Cardiac muscle cell (in vitro differentiated cells and primary cell): Measurements from ENCODE around the gene CRYBG2. TPM values are rescaled to one million over a fixed set of nuclear protein-coding genes. Genes with fewer than 3 reads are reported as not detected.

ENCODE experiments used
- DNase-seq, 2 donors: peaks; one replicate each; pipeline versions ENCODE4 v3.0.0 to v3.0.0-alpha.2; 2010 to 2017; ENCODE audit warnings: low read depth in 1 of 2, low spot score in 1 of 2
- H3K27ac ChIP-seq: fragments of 200-600 bp; sonication (generic); 2 replicates; pipeline ENCODE4 v1.5.1; 2016
- H3K27me3 ChIP-seq: fragments of 200-600 bp; sonication (generic); 2 replicates; pipeline ENCODE4 v1.6.0; 2016; ENCODE audit warnings: control low read depth
- H3K36me3 ChIP-seq: fragments of 200-600 bp; sonication (generic); 2 replicates; pipeline ENCODE4 v1.5.1; 2016; ENCODE audit warnings: control low read depth
- H3K4me1 ChIP-seq: fragments of 200-600 bp; sonication (generic); 2 replicates; pipeline ENCODE4 v1.8.1; 2017; ENCODE audit warnings: low read depth, mild to moderate bottlenecking, mixed run types
- H3K4me3 ChIP-seq: fragments of 200-600 bp; sonication (generic); 2 replicates; pipeline ENCODE4 v1.5.1; 2016; ENCODE audit warnings: mild to moderate bottlenecking
- H3K9me3 ChIP-seq: fragments of 200-600 bp; sonication (generic); 2 replicates; pipeline ENCODE4 v1.5.1; 2017; ENCODE audit warnings: low read depth, mild to moderate bottlenecking, control low read depth
- polyA plus RNA-seq: library from polyadenylated mRNA; unstranded; fragments of >200 nt; fragmentation: Nextera tagmentation; extraction: Ambion mirVana; gene quantifications from 2 replicates; pipeline ENCODE4 v1.2.1, GENCODE V29; 2016
- total RNA-seq: library from RNA; depleted of rRNA; stranded (reverse); fragments of >200 nt; gene quantifications from 2 replicates; pipeline ENCODE4 v1.2.3, GENCODE V29; 2016
- TF ChIP-seq, protein P1 (sequence below): IDR thresholded peaks from 2 replicates; pipeline ENCODE4 v1.5.1; 2012; ENCODE audit warnings: low read depth, mild to moderate bottlenecking, low read length

CRYBG2 gene
- total and polyA plus RNA-seq, 2 experiments from 2014 or later: 0.06 to 1.7 TPM

DNA sequence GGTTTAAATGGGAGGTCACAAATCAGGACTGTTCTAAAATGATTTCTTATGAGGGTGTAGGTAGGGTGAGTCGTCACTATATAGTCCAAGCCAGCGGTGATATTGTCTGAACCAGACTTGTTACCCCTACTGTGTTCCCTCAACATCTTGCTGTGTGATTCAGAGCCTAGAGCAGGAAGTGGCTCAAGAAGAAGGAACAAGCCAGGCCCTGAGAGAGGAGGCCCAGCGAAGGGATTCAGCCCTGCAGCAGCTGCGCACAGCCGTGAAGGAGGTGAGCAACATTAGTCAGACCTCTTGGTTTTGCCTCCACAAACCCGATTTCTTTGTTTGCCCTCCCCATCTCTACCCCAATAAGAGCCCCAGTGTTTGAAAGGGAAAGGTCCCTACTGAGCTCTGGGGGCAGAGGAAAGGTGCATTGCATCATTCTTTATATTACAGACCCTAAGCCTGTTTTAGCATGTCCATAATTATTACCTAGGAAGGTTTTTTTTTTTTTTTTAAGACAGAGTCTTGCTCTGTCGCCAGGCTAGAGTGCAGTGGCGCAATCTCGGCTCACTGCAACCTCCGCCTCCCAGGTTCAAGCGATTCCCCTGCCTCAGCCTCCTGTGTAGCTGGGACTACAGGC, 79.0 kb downstream of the CRYBG2 start:
- H3K9me3 ChIP-seq: no peaks in the 10 kb centered on the region
- no peaks in the 10 kb centered on the region for H3K27me3 ChIP-seq
- peak overlapping the region; percentile 26 for H3K27ac ChIP-seq
- peaks cover 47% of the 10 kb centered on the region for H3K36me3 ChIP-seq
- TF ChIP-seq, protein P1, sequence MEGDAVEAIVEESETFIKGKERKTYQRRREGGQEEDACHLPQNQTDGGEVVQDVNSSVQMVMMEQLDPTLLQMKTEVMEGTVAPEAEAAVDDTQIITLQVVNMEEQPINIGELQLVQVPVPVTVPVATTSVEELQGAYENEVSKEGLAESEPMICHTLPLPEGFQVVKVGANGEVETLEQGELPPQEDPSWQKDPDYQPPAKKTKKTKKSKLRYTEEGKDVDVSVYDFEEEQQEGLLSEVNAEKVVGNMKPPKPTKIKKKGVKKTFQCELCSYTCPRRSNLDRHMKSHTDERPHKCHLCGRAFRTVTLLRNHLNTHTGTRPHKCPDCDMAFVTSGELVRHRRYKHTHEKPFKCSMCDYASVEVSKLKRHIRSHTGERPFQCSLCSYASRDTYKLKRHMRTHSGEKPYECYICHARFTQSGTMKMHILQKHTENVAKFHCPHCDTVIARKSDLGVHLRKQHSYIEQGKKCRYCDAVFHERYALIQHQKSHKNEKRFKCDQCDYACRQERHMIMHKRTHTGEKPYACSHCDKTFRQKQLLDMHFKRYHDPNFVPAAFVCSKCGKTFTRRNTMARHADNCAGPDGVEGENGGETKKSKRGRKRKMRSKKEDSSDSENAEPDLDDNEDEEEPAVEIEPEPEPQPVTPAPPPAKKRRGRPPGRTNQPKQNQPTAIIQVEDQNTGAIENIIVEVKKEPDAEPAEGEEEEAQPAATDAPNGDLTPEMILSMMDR: no peak
- peaks cover 5% of the 10 kb centered on the region for H3K4me1 ChIP-seq
- no peak overlapping the region for H3K4me3 ChIP-seq
- DNase-seq: peak in 1 of 2 donors; percentile 67

Other genes with a start within 250 kb of the CRYBG2 start
- gene PDIK1L, start 242.3 kb downstream of the CRYBG2 start, total RNA-seq: 3.7 and 8.5 TPM in 2 replicates
- gene PDIK1L, start 242.3 kb downstream of the CRYBG2 start, polyA plus RNA-seq: 4.2 and 7.1 TPM in 2 replicates
- gene FAM110D, start 195.1 kb downstream of the CRYBG2 start, total RNA-seq: 4.7 and 6.8 TPM in 2 replicates
- gene FAM110D, start 195.1 kb downstream of the CRYBG2 start, polyA plus RNA-seq: 8.1 and 10.9 TPM in 2 replicates
- gene C1orf232, start 185.2 kb downstream of the CRYBG2 start, total RNA-seq: not detected in 2 replicates
- not detected in 2 replicates for gene C1orf232, start 185.2 kb downstream of the CRYBG2 start, polyA plus RNA-seq
- 34.5 and 47.8 TPM in 2 replicates for gene ZNF593, start 184.2 kb downstream of the CRYBG2 start, total RNA-seq
- gene ZNF593, start 184.2 kb downstream of the CRYBG2 start, polyA plus RNA-seq: 43.6 and 58.0 TPM in 2 replicates
- not detected in 2 replicates for gene ZNF593OS, start 182.3 kb downstream of the CRYBG2 start, total RNA-seq
- gene ZNF593OS, start 182.3 kb downstream of the CRYBG2 start, polyA plus RNA-seq: 2.9 and 3.4 TPM in 2 replicates
- 8.4 and 9.7 TPM in 2 replicates for gene CNKSR1, start 176.6 kb downstream of the CRYBG2 start, total RNA-seq
- 7.5 and 7.6 TPM in 2 replicates for gene CNKSR1, start 176.6 kb downstream of the CRYBG2 start, polyA plus RNA-seq
- gene CATSPER4, start 163.5 kb downstream of the CRYBG2 start, total RNA-seq: 0.42 TPM in 1 of 2 replicates, not detected in the other
- 0.50 TPM in 1 of 2 replicates, not detected in the other for gene CATSPER4, start 163.5 kb downstream of the CRYBG2 start, polyA plus RNA-seq
- gene CEP85, start 119.9 kb downstream of the CRYBG2 start, total RNA-seq: 32.7 and 33.2 TPM in 2 replicates
- gene CEP85, start 119.9 kb downstream of the CRYBG2 start, polyA plus RNA-seq: 22.9 and 28.8 TPM in 2 replicates
- gene SH3BGRL3, start 74.0 kb downstream of the CRYBG2 start, total RNA-seq: 23.0 and 32.9 TPM in 2 replicates
- gene SH3BGRL3, start 74.0 kb downstream of the CRYBG2 start, polyA plus RNA-seq: 93.4 and 119 TPM in 2 replicates
- 13.8 and 21.1 TPM in 2 replicates for gene UBXN11, start 47.5 kb downstream of the CRYBG2 start, total RNA-seq
- gene UBXN11, start 47.5 kb downstream of the CRYBG2 start, polyA plus RNA-seq: 40.1 and 41.3 TPM in 2 replicates
- gene CD52, start 36.2 kb downstream of the CRYBG2 start, total RNA-seq: not detected in 2 replicates
- 2.0 and 3.3 TPM in 2 replicates for gene CD52, start 36.2 kb downstream of the CRYBG2 start, polyA plus RNA-seq
- not detected in 2 replicates for gene ZNF683, start 18.6 kb upstream of the CRYBG2 start, total RNA-seq
- not detected in 2 replicates for gene ZNF683, start 18.6 kb upstream of the CRYBG2 start, polyA plus RNA-seq
- 7.2 and 16.6 TPM in 2 replicates for gene LIN28A, start 56.7 kb upstream of the CRYBG2 start, total RNA-seq
- gene LIN28A, start 56.7 kb upstream of the CRYBG2 start, polyA plus RNA-seq: 3.4 and 5.6 TPM in 2 replicates
- gene DHDDS, start 78.2 kb upstream of the CRYBG2 start, total RNA-seq: 48.7 and 51.1 TPM in 2 replicates
- gene DHDDS, start 78.2 kb upstream of the CRYBG2 start, polyA plus RNA-seq: 41.7 and 46.8 TPM in 2 replicates
- gene HMGN2, start 118.3 kb upstream of the CRYBG2 start, total RNA-seq: 417 and 533 TPM in 2 replicates
- gene HMGN2, start 118.3 kb upstream of the CRYBG2 start, polyA plus RNA-seq: 792 and 1,191 TPM in 2 replicates
- gene RPS6KA1, start 175.6 kb upstream of the CRYBG2 start, total RNA-seq: 32.4 and 46.2 TPM in 2 replicates
- gene RPS6KA1, start 175.6 kb upstream of the CRYBG2 start, polyA plus RNA-seq: 22.6 and 26.9 TPM in 2 replicates